ENCODE measurements around the gene DEUP1. TPM values are rescaled to one million over a fixed set of nuclear protein-coding genes. Genes with fewer than 3 reads are reported as not detected.

DEUP1 gene
- total RNA-seq, 1 experiment from 2014 or later, result not detected

GRCh38 chr11:93344855-93345333, 14.4 kb downstream of the DEUP1 start:
- Histone ChIP-seq H4K20me1 (ENCODE audit: insufficient read depth) (no peaks in the 10 kb centered on the region), H3K79me2 (ENCODE audit: insufficient read depth, low read length) (no peaks in the 10 kb centered on the region), H3K9ac (ENCODE audit: low read length) (no peak overlapping the region), H3K27me3 (ENCODE audit: insufficient read depth, low read length) (no peaks in the 10 kb centered on the region), H3K4me2 (ENCODE audit: low read length) (no peak overlapping the region), H3K36me3 (ENCODE audit: control insufficient read depth in 1 of 2, insufficient read depth in 2 of 2, low read length in 2 of 2) (no peaks in the 10 kb centered on the region), H3K27ac (ENCODE audit: low read depth, low read length) (no peak overlapping the region), H2AFZ (ENCODE audit: low read depth, low read length, poor library complexity, severe bottlenecking) (no peak overlapping the region), H3K9me2 (ENCODE audit: insufficient read depth) (no peaks in the 10 kb centered on the region), H3K4me3 (replicated peaks in 1 of 2; ENCODE audit: low read depth in 1 of 2, low read length in 2 of 2) (no peak overlapping the region), H3K4me1 (ENCODE audit: control insufficient read depth in 1 of 2, insufficient read depth in 2 of 2, low read length in 2 of 2) (no peaks in the 10 kb centered on the region), H3K9me3 (ENCODE audit: control insufficient read depth in 1 of 2, insufficient read depth in 1 of 2, low read depth in 1 of 2, low read length in 2 of 2) (no peaks in the 10 kb centered on the region)
- ATAC-seq, result no peak
- intact Hi-C loops (cut with micrococcal nuclease), result no loop called here
- RAD21 ChIA-PET (ENCODE audit: low non-redundant PET in 1 of 2, low total read pairs in 2 of 2, uncharacterized antibody in 2 of 2, unreplicated experiment in 2 of 2), result no interaction called here
- BruUV-seq (replicated peaks), result no TSS peak
- CTCF ChIA-PET, result no interaction called here
- TF ChIP-seq EZH2 (IDR thresholded peaks at IDR 0.05) (no peak), EGR1 (IDR thresholded peaks at IDR 0.05; ENCODE audit: low read depth) (no peak), RAD21 (IDR thresholded peaks at IDR 0.05; ENCODE audit: low read depth) (no peak), ZFX (IDR thresholded peaks at IDR 0.05) (no peak), YY1 (IDR thresholded peaks at IDR 0.05; ENCODE audit: extremely low read depth, insufficient replicate concordance, low read depth, low read length) (no peak), POLR2AphosphoS5 (IDR thresholded peaks at IDR 0.05; ENCODE audit: low read depth, low read length) (no peak), TCF7L2 (IDR thresholded peaks at IDR 0.05; ENCODE audit: borderline replicate concordance, extremely low read depth, insufficient read depth, insufficient read length) (no peak), POLR2A (IDR thresholded peaks at IDR 0.05; ENCODE audit: borderline replicate concordance, extremely low read depth, insufficient read depth, insufficient read length) (no peak), ZBTB33 (IDR thresholded peaks at IDR 0.05; ENCODE audit: extremely low read depth, insufficient replicate concordance, low read length) (no peak), SP1 (IDR thresholded peaks at IDR 0.05; ENCODE audit: low read depth) (no peak), CBX3 (IDR thresholded peaks at IDR 0.05; ENCODE audit: low read depth) (no peak), REST (IDR thresholded peaks at IDR 0.05; ENCODE audit: low read depth) (no peak), SRF (IDR thresholded peaks at IDR 0.05; ENCODE audit: low read depth) (no peak), JUND (IDR thresholded peaks at IDR 0.05) (no peak), CEBPB (IDR thresholded peaks at IDR 0.05; ENCODE audit: low read depth) (no peak), ELF1 (IDR thresholded peaks at IDR 0.05; ENCODE audit: borderline replicate concordance, low read depth) (no peak)
- TF ChIP-seq, protein P1, sequence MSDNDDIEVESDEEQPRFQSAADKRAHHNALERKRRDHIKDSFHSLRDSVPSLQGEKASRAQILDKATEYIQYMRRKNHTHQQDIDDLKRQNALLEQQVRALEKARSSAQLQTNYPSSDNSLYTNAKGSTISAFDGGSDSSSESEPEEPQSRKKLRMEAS (IDR thresholded peaks at IDR 0.05), result no peak
- DNase-seq (ENCODE audit: low read depth, low spot score), result no peak
- POLR2A ChIA-PET, result no interaction called here
